ENCODE measurements around the gene ATF7IP.

Gene ATF7IP

DNA sequence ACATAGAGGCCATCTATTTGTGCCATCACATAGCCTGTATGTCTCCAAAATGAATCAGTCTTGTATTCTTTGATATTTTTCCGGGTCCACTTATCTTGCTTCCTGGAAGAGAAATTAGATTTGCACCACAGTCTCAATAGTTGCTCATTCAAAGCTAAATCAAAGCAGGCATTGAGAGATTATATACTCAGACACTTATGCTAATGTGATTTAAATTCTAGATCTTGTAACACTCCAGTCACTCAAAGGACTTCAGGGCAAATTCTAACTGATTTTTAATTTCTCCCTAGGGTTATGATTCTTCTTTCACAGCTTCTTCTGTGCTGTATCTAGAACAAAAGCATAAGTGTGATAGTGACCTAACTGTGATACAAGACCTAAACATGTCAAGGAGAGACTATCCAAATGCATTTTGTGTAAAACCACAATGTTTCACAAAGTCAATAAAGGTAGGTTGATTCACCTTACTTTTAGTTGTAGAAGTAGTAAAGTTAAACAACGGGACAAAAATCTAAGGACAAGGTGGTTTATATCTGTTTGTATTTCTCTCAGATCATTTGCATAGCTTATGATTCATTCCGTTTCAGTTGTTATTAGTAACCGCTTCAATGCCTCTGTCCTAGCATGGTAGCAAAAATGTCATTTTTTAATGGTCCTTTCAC, 175.4 kb downstream of the ATF7IP start:
- no peaks in the 10 kb centered on the region for H3K36me3 Mint-ChIP-seq (ENCODE audit: low read depth)
- H3K9me3 Mint-ChIP-seq, result no peaks in the 10 kb centered on the region
- H3K27ac Mint-ChIP-seq, result no peak overlapping the region
- H3K27me3 Mint-ChIP-seq (ENCODE audit: low read depth), result peaks cover 11% of the 10 kb centered on the region
- no peaks in the 10 kb centered on the region for H3K4me1 Mint-ChIP-seq (ENCODE audit: low read depth)
- H3K4me3 Mint-ChIP-seq, result no peak overlapping the region

GRCh38 chr12:14545144-14546124, 180.0 kb downstream of the ATF7IP start:
- no peaks in the 10 kb centered on the region for H3K36me3 Mint-ChIP-seq (ENCODE audit: low read depth)
- H3K4me3 Mint-ChIP-seq, result no peak overlapping the region
- peaks cover 11% of the 10 kb centered on the region for H3K27me3 Mint-ChIP-seq (ENCODE audit: low read depth)
- no peaks in the 10 kb centered on the region for H3K4me1 Mint-ChIP-seq (ENCODE audit: low read depth)
- H3K27ac Mint-ChIP-seq, result no peak overlapping the region
- no peaks in the 10 kb centered on the region for H3K9me3 Mint-ChIP-seq

- Mint-ChIP-seq H3K36me3 (ENCODE audit: low read depth) (no peaks in the 10 kb centered on the region), H3K4me3 (no peak overlapping the region), H3K9me3 (no peaks in the 10 kb centered on the region), H3K27ac (no peak overlapping the region), H3K4me1 (ENCODE audit: low read depth) (no peaks in the 10 kb centered on the region), H3K27me3 (ENCODE audit: low read depth) (no peaks in the 10 kb centered on the region)
Measured at GRCh38 chr12:14547571-14547970, 182.1 kb downstream of the ATF7IP start.

DNA sequence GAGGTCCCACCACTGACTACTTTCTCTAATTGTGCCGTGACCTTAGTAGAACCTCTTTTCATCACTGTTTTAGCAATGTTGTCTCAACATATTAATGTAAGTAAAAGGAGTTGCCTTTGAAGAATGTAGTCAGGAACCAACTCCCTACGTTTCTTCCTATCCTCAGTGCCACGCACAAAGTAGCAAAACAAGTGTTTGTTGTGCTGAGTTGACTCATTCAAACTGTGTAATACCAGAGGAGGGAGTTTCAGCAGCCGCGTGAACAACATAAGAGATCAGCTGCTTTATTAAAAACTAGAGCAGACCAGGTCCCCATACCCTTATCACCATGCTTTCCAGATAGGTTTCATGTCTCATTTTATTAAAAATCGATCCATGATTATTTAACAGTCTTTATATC, 183.1 kb downstream of the ATF7IP start:
- no peak overlapping the region for H3K4me3 Mint-ChIP-seq
- H3K9me3 Mint-ChIP-seq, result no peaks in the 10 kb centered on the region
- H3K36me3 Mint-ChIP-seq (ENCODE audit: low read depth), result no peaks in the 10 kb centered on the region
- no peaks in the 10 kb centered on the region for H3K4me1 Mint-ChIP-seq (ENCODE audit: low read depth)
- no peak overlapping the region for H3K27ac Mint-ChIP-seq
- H3K27me3 Mint-ChIP-seq (ENCODE audit: low read depth), result no peaks in the 10 kb centered on the region

Measured in T-helper 1 cell treated with Interleukin-12 subunit alpha and Interleukin-12 subunit beta and Interleukin-4 antibody, amounts not matched to agents 30 μg/mL and 1 μg/mL, for 36 hours (primary cell).